ENCODE data around the gene PLA1A. TPM values are rescaled to one million over a fixed set of nuclear protein-coding genes. Genes with fewer than 3 reads are reported as not detected.
A peak's percentile ranks its signal among the peaks of the same experiment; 100 is the strongest.

The PLA1A gene
- total and polyA plus RNA-seq, 10 of the 15 experiments (the other 5 are each of a cell fraction or from before 2014, with no cell fraction given): 2.9 to 106 (median 4.8) TPM

- no peak for TF ChIP-seq E2F4 (IDR thresholded peaks at IDR 0.05; ENCODE audit: low read depth, low read length)
- no peak for TF ChIP-seq ESRRA (IDR thresholded peaks at IDR 0.05; ENCODE audit: low read length)
These were observed 75.1 kb downstream of the PLA1A start (continued) for GRCh38 chr3:119672776-119673175.

- H3K4me1 ChIP-seq (ENCODE audit: control insufficient read depth, insufficient read depth, low read length): peaks cover 4% of the 10 kb centered on the region
- BruUV-seq (replicated peaks): no TSS peak
- FAIRE-seq: no peak
- H3K79me2 ChIP-seq (ENCODE audit: control insufficient read depth, insufficient read depth, low read length): peaks cover 60% of the 10 kb centered on the region
- ChIA-PET SMC1A (ENCODE audit: uncharacterized antibody, unreplicated experiment) (interaction anchor here (0.6 to 14.0 kb wide), 10 partner anchors 8 to 421 kb away, joined by 3 to 329 read pairs (median 10); no protein-coding TSS in a partner anchor), RAD21 (ENCODE audit: unreplicated experiment) (interaction anchor here (2.8 to 6.6 kb wide), 3 partner anchors 11 to 73 kb away, joined by 15 to 147 read pairs (median 44); partner anchors contain the start of gene PLA1A), POLR2A (interaction anchor here (1.1 to 3.6 kb wide), 5 partner anchors 11 to 92 kb away, joined by 3 to 25 read pairs (median 9); no protein-coding TSS in a partner anchor), CTCF (interaction anchor here (1.2 to 3.5 kb wide), 6 partner anchors 10 to 433 kb away, joined by 4 to 34 read pairs (median 9); no protein-coding TSS in a partner anchor)
- H3K9ac ChIP-seq (ENCODE audit: control insufficient read depth, insufficient read depth, low read length): no peak overlapping the region
- H2AFZ ChIP-seq (ENCODE audit: control insufficient read depth, low read depth, low read length): no peak overlapping the region
- WGBS (ENCODE audit: insufficient coverage, insufficient replicate concordance, low lambda C conversion rate, missing lambda C conversion rate): 96% methylated on average over 18 of the region's 18 CpGs
- no peak overlapping the region for H3K4me3 ChIP-seq
- no peaks in the 10 kb centered on the region for H4K20me1 ChIP-seq (ENCODE audit: control insufficient read depth, insufficient read depth)
- H3K27me3 ChIP-seq (replicated peaks in 1 of 2; ENCODE audit: control insufficient read depth in 2 of 2, insufficient read depth in 2 of 2, low read length in 1 of 2): no peaks in the 10 kb centered on the region
- no peak for ATAC-seq
- no peaks in the 10 kb centered on the region for H3K9me3 ChIP-seq (replicated peaks; ENCODE audit: control insufficient read depth, insufficient read depth, low read length)
- no peak for DNase-seq (ENCODE audit: low read depth, low spot score)
- intact Hi-C loops (cut with micrococcal nuclease; ENCODE audit: unreplicated experiment) (no loop called here), in situ Hi-C loops (cut with MboI) (no loop called here)
- peaks cover 3 to 11% of the 10 kb centered on the region in 2 experiments for H3K36me3 ChIP-seq (ENCODE audit: control insufficient read depth in 2 of 2, insufficient read depth in 2 of 2, low read length in 1 of 2)
- TF ChIP-seq STAT3 (IDR thresholded peaks at IDR 0.05; ENCODE audit: low read depth, low read length) (no peak), TCF3 (IDR thresholded peaks at IDR 0.05; ENCODE audit: borderline replicate concordance, insufficient read depth, low read depth, low read length) (no peak), MEF2B (IDR thresholded peaks at IDR 0.05; ENCODE audit: partially characterized antibody, poor library complexity, severe bottlenecking) (no peak), CEBPZ (IDR thresholded peaks at IDR 0.05; ENCODE audit: low read depth, low read length) (no peak), BCL11A (IDR thresholded peaks at IDR 0.05; ENCODE audit: low read depth, low read length) (no peak), SPI1 (IDR thresholded peaks at IDR 0.05; ENCODE audit: borderline replicate concordance, insufficient read depth, low read depth, low read length) (no peak), KAT2A (conservative IDR thresholded peaks at IDR 0.05; ENCODE audit: control insufficient read depth, low read depth, low read length) (no peak), YBX1 (IDR thresholded peaks at IDR 0.05) (no peak), CBX3 (IDR thresholded peaks at IDR 0.05; ENCODE audit: borderline replicate concordance, low read depth) (no peak), ZNF687 (IDR thresholded peaks at IDR 0.05) (no peak)
- H3K27ac ChIP-seq (ENCODE audit: control insufficient read depth, insufficient read depth): no peak overlapping the region
- 0 out of 2 replicates have a peak overlapping the region, but pooled peaks have one; percentile 2 for H3K4me2 ChIP-seq (ENCODE audit: control insufficient read depth, insufficient read depth)
These were observed 76.2 kb downstream of the PLA1A start for GRCh38 chr3:119673875-119674274.

Data from GM12878 (cell line).